Uterus (tissue), 2 donors: ENCODE results near the gene EXOC6.

Source experiments
- CTCF ChIP-seq, 4 experiments: fragments of 200-600 bp in 2 of 4; fragments of 450-650 bp in 2 of 4; sonication (generic) in 2 of 4; IDR thresholded peaks; one replicate each; pipeline ENCODE4 v1.5.1; 2016 to 2019; ENCODE audit warnings: antibody characterized with exemption in 4 of 4, mild to moderate bottlenecking in 2 of 4, moderate library complexity in 1 of 4
- POLR2A ChIP-seq, 2 donors: fragments of 450-650 bp; IDR thresholded peaks; one replicate each; pipeline ENCODE4 v1.6.1; 2016; ENCODE audit warnings: antibody characterized with exemption in 2 of 2, mild to moderate bottlenecking in 1 of 2, moderate library complexity in 1 of 2

GRCh38 chr10:92942226-92942625 is 93.9 kb downstream of the EXOC6 start:
- TF ChIP-seq CTCF (IDR thresholded peaks at IDR 0.05) (no peak), POLR2A (IDR thresholded peaks at IDR 0.05) (no peak)
